Right atrium auricular region (tissue), 2 donors: ENCODE measurements around the gene KRT4. TPM values are rescaled to one million over a fixed set of nuclear protein-coding genes. Genes with fewer than 3 reads are reported as not detected.

Source experiments
- DNase-seq: peaks from one replicate; pipeline ENCODE4 v3.0.0-alpha.2; 2019; ENCODE audit warnings: low spot score
- H3K27ac ChIP-seq, 2 donors: fragments of 200-600 bp; sonication (generic); 1 replicate in 1 of 2; 2 replicates in 1 of 2; pipeline ENCODE4 v1.5.1; 2016 to 2019
- H3K27me3 ChIP-seq, 2 donors: fragments of 200-600 bp; sonication (generic); one replicate each; pipeline versions ENCODE4 v1.5.1 to v1.6.0; 2017 to 2019
- H3K36me3 ChIP-seq: fragments of 200-600 bp; sonication (generic); one replicate; pipeline ENCODE4 v1.5.1; 2016
- H3K4me1 ChIP-seq, 2 donors: fragments of 200-600 bp; sonication (generic); one replicate each; pipeline versions ENCODE4 v1.5.1 to v1.6.0; 2017 to 2019
- H3K4me3 ChIP-seq, 2 donors: fragments of 200-600 bp; sonication (generic); 1 replicate in 1 of 2; 2 replicates in 1 of 2; pipeline ENCODE4 v1.5.1; 2017 to 2019; ENCODE audit warnings: mild to moderate bottlenecking in 1 of 2, moderate library complexity in 1 of 2
- H3K9me3 ChIP-seq, 2 donors: fragments of 200-600 bp; sonication (generic); one replicate each; pipeline ENCODE4 v1.5.1; 2019
- CTCF ChIP-seq, 2 donors: fragments of 200-600 bp; sonication (generic); IDR thresholded peaks; one replicate each; pipeline ENCODE4 v1.5.1; 2019; ENCODE audit warnings: antibody characterized with exemption in 2 of 2
- total RNA-seq, 2 donors: library from RNA; depleted of rRNA; stranded (reverse); fragments of >200 nt; gene quantifications; one replicate each; pipeline ENCODE4 v1.1.0, GENCODE V29; 2016

KRT4 gene
- total RNA-seq, 2 donors from 2014 or later: not detected

- no peaks in the 10 kb centered on the region for H3K36me3 ChIP-seq
- no peak for DNase-seq
- no peak overlapping the region for H3K27ac ChIP-seq
- H3K4me1 ChIP-seq: no peaks in the 10 kb centered on the region
- TF ChIP-seq CTCF (IDR thresholded peaks at IDR 0.05): no peak
- H3K4me3 ChIP-seq: no peak overlapping the region
- H3K27me3 ChIP-seq: no peaks in the 10 kb centered on the region
- no peaks in the 10 kb centered on the region for H3K9me3 ChIP-seq
Measured at GRCh38 chr12:52831251-52831650, 17.3 kb upstream of the KRT4 start.

- H3K9me3 ChIP-seq: no peaks in the 10 kb centered on the region
- H3K36me3 ChIP-seq: no peaks in the 10 kb centered on the region
- TF ChIP-seq CTCF (IDR thresholded peaks at IDR 0.05): no peak
- no peak for DNase-seq
- no peaks in the 10 kb centered on the region for H3K4me1 ChIP-seq
- H3K4me3 ChIP-seq: no peak overlapping the region
- no peak overlapping the region for H3K27ac ChIP-seq
- H3K27me3 ChIP-seq: no peaks in the 10 kb centered on the region
Measured at GRCh38 chr12:52829986-52830770, 16.3 kb upstream of the KRT4 start.

- no peak overlapping the region for H3K27ac ChIP-seq
- TF ChIP-seq CTCF (IDR thresholded peaks at IDR 0.05): no peak
- no peak for DNase-seq
- no peak overlapping the region for H3K4me3 ChIP-seq
- H3K36me3 ChIP-seq: no peaks in the 10 kb centered on the region
- H3K9me3 ChIP-seq: no peaks in the 10 kb centered on the region
- no peaks in the 10 kb centered on the region for H3K27me3 ChIP-seq
- no peaks in the 10 kb centered on the region for H3K4me1 ChIP-seq
Measured at GRCh38 chr12:52828591-52829021, 14.7 kb upstream of the KRT4 start.

- H3K4me3 ChIP-seq: no peak overlapping the region
- DNase-seq: no peak
- no peaks in the 10 kb centered on the region for H3K36me3 ChIP-seq
- no peaks in the 10 kb centered on the region for H3K9me3 ChIP-seq
- no peak for TF ChIP-seq CTCF (IDR thresholded peaks at IDR 0.05)
- no peaks in the 10 kb centered on the region for H3K4me1 ChIP-seq
- no peak overlapping the region for H3K27ac ChIP-seq
- H3K27me3 ChIP-seq: no peaks in the 10 kb centered on the region
Measured at GRCh38 chr12:52828156-52828555, 14.2 kb upstream of the KRT4 start.

- no peak for DNase-seq
- TF ChIP-seq CTCF (IDR thresholded peaks at IDR 0.05): no peak
Measured at GRCh38 chr12:52827499-52828090, 13.7 kb upstream of the KRT4 start.

More at GRCh38 chr12:52827499-52828090, 13.7 kb upstream of the KRT4 start:
- Histone ChIP-seq H3K27me3 (no peaks in the 10 kb centered on the region), H3K27ac (no peak overlapping the region), H3K36me3 (no peaks in the 10 kb centered on the region), H3K9me3 (no peaks in the 10 kb centered on the region), H3K4me1 (no peaks in the 10 kb centered on the region), H3K4me3 (no peak overlapping the region)
